ENCODE data around the gene C14orf132. TPM values are rescaled to one million over a fixed set of nuclear protein-coding genes. Genes with fewer than 3 reads are reported as not detected.

The C14orf132 gene
- total RNA-seq, 3 donors from 2014 or later: 0.38 to 0.61 (median 0.43) TPM

GRCh38 chr14:96130854-96131253 is 91.7 kb downstream of the C14orf132 start:
- no peak for DNase-seq
- peaks cover 19% of the 10 kb centered on the region for H3K4me1 Mint-ChIP-seq (ENCODE audit: low read depth)
- H3K9me3 Mint-ChIP-seq: no peaks in the 10 kb centered on the region
- H3K36me3 Mint-ChIP-seq (ENCODE audit: insufficient read depth): no peaks in the 10 kb centered on the region
- H3K27me3 Mint-ChIP-seq (ENCODE audit: low read depth): peaks cover 10% of the 10 kb centered on the region
- ATAC-seq: no peak
- H3K4me3 Mint-ChIP-seq: no peak overlapping the region

- DNase-seq (no peak), ATAC-seq (no peak)
- no peak overlapping the region for H3K4me3 Mint-ChIP-seq
- no peaks in the 10 kb centered on the region for H3K9me3 Mint-ChIP-seq
- H3K4me1 Mint-ChIP-seq (ENCODE audit: low read depth): peaks cover 9% of the 10 kb centered on the region
- H3K36me3 Mint-ChIP-seq (ENCODE audit: insufficient read depth): no peaks in the 10 kb centered on the region
- peaks cover 10% of the 10 kb centered on the region for H3K27me3 Mint-ChIP-seq (ENCODE audit: low read depth)
Measured at GRCh38 chr14:96131836-96132235, 92.7 kb downstream of the C14orf132 start.

- ATAC-seq (no peak), DNase-seq (no peak)
- H3K4me1 Mint-ChIP-seq (ENCODE audit: low read depth): no peaks in the 10 kb centered on the region
- H3K27me3 Mint-ChIP-seq (ENCODE audit: low read depth): peaks cover 10% of the 10 kb centered on the region
- no peaks in the 10 kb centered on the region for H3K36me3 Mint-ChIP-seq (ENCODE audit: insufficient read depth)
- peaks cover 9% of the 10 kb centered on the region for H3K9me3 Mint-ChIP-seq
- H3K4me3 Mint-ChIP-seq: no peak overlapping the region
Measured at GRCh38 chr14:96134508-96134907, 95.3 kb downstream of the C14orf132 start.

GRCh38 chr14:96135285-96135684 is 96.1 kb downstream of the C14orf132 start:
- H3K9me3 Mint-ChIP-seq: peaks cover 9% of the 10 kb centered on the region
- no peak for DNase-seq
- H3K27me3 Mint-ChIP-seq (ENCODE audit: low read depth): peaks cover 10% of the 10 kb centered on the region
- H3K4me3 Mint-ChIP-seq: no peak overlapping the region
- H3K4me1 Mint-ChIP-seq (ENCODE audit: low read depth): no peaks in the 10 kb centered on the region
- no peaks in the 10 kb centered on the region for H3K36me3 Mint-ChIP-seq (ENCODE audit: insufficient read depth)
- ATAC-seq: no peak

- H3K27me3 Mint-ChIP-seq (ENCODE audit: low read depth): peaks cover 10% of the 10 kb centered on the region
- peaks cover 9% of the 10 kb centered on the region for H3K9me3 Mint-ChIP-seq
- ATAC-seq (no peak), DNase-seq (no peak)
- no peaks in the 10 kb centered on the region for H3K36me3 Mint-ChIP-seq (ENCODE audit: insufficient read depth)
- no peak overlapping the region for H3K4me3 Mint-ChIP-seq
- H3K4me1 Mint-ChIP-seq (ENCODE audit: low read depth): no peaks in the 10 kb centered on the region
Measured at GRCh38 chr14:96136371-96137005, 97.3 kb downstream of the C14orf132 start.

GRCh38 chr14:96138241-96138640 is 99.1 kb downstream of the C14orf132 start:
- Mint-ChIP-seq H3K9me3 (peaks cover 9% of the 10 kb centered on the region), H3K4me3 (no peak overlapping the region)
- no peak for ATAC-seq

GRCh38 chr14:96139169-96139568 is 100.0 kb downstream of the C14orf132 start:
- Mint-ChIP-seq H3K4me1 (ENCODE audit: low read depth) (no peaks in the 10 kb centered on the region), H3K4me3 (no peak overlapping the region), H3K36me3 (ENCODE audit: insufficient read depth) (no peaks in the 10 kb centered on the region)

More at GRCh38 chr14:96138241-96138640, 99.1 kb downstream of the C14orf132 start:
- Mint-ChIP-seq H3K36me3 (ENCODE audit: insufficient read depth) (no peaks in the 10 kb centered on the region), H3K27me3 (ENCODE audit: low read depth) (peaks cover 12% of the 10 kb centered on the region), H3K4me1 (ENCODE audit: low read depth) (no peaks in the 10 kb centered on the region)
- no peak for DNase-seq

GRCh38 chr14:96139879-96140278 is 100.7 kb downstream of the C14orf132 start:
- Mint-ChIP-seq H3K4me3 (no peak overlapping the region), H3K27me3 (ENCODE audit: low read depth) (peaks cover 13% of the 10 kb centered on the region), H3K36me3 (ENCODE audit: insufficient read depth) (no peaks in the 10 kb centered on the region), H3K9me3 (peaks cover 9% of the 10 kb centered on the region), H3K4me1 (ENCODE audit: low read depth) (no peaks in the 10 kb centered on the region)
- ATAC-seq (no peak), DNase-seq (no peak)

More at GRCh38 chr14:96139169-96139568, 100.0 kb downstream of the C14orf132 start:
- DNase-seq (no peak), ATAC-seq (no peak)
- Mint-ChIP-seq H3K27me3 (ENCODE audit: low read depth) (peaks cover 12% of the 10 kb centered on the region), H3K9me3 (peaks cover 9% of the 10 kb centered on the region)

GRCh38 chr14:96140952-96141351 is 101.8 kb downstream of the C14orf132 start:
- Mint-ChIP-seq H3K27me3 (ENCODE audit: low read depth) (peaks cover 6% of the 10 kb centered on the region), H3K9me3 (peaks cover 9% of the 10 kb centered on the region), H3K4me1 (ENCODE audit: low read depth) (no peaks in the 10 kb centered on the region)

More at GRCh38 chr14:96140952-96141351, 101.8 kb downstream of the C14orf132 start:
- no peaks in the 10 kb centered on the region for H3K36me3 Mint-ChIP-seq (ENCODE audit: insufficient read depth)
- DNase-seq: no peak
- ATAC-seq: no peak
- H3K4me3 Mint-ChIP-seq: no peak overlapping the region

Other genes with a start within 250 kb of the C14orf132 start
- not detected for gene TUNAR, start 162.5 kb upstream of the C14orf132 start, total RNA-seq
- gene BDKRB2, start 165.5 kb downstream of the C14orf132 start, total RNA-seq: not detected
- not detected for gene BDKRB1, start 216.8 kb downstream of the C14orf132 start, total RNA-seq